Inflammatory macrophage treated with lipopolysaccharide for 1 hour (primary cell): ENCODE measurements around the gene MRPS18B.
A peak's percentile ranks its signal among the peaks of the same experiment; 100 is the strongest.
"Not testable (repeated sequence)": the region's sequence is repeated elsewhere in the genome, so short reads cannot be mapped to it uniquely, and the experiment has no call there.

Experiments
- DNase-seq, 2 donors: peaks; one replicate each; pipeline ENCODE4 v3.0.0-alpha.2; 2020 to 2022

MRPS18B gene

DNA sequence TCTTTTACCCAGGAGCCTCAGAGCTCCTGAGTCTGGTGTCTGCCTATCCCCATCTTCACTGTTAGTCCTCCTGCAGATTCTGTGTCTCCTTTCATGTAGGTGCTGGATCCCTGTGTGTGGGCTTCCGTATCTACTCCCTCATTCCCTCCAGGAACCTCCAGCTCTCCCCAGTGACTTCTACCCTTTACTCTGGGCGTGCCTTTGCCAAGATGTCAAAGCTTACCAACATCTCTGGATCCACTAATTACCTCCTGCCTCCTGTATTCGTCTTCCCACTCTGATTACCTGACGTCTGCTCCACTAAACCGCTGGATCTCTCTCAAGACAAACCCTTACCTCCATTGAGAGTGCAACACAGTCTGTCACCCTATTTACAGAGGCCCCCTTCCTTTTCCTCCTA is 27.1 kb downstream of the MRPS18B start:
- DNase-seq = no peak

DNA sequence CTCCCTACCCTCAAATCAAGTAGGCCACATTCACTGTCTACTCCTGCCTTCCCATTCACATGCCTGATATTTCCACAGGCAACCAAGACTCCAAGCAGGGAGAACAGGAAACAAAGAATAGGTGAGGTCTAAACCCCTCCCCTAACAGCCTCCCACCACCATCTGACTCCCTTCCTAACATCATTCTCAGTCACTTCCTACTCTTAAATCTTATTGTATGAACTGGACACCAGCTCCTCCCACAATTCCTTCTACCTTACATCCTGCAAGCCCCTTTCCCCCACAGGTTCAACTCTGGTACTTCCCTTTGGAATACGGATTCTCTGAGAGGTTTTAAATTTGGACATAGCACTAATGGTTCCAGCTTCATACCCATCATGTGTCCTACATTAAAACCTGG is 28.3 kb downstream of the MRPS18B start:
- DNase-seq = no peak

DNA sequence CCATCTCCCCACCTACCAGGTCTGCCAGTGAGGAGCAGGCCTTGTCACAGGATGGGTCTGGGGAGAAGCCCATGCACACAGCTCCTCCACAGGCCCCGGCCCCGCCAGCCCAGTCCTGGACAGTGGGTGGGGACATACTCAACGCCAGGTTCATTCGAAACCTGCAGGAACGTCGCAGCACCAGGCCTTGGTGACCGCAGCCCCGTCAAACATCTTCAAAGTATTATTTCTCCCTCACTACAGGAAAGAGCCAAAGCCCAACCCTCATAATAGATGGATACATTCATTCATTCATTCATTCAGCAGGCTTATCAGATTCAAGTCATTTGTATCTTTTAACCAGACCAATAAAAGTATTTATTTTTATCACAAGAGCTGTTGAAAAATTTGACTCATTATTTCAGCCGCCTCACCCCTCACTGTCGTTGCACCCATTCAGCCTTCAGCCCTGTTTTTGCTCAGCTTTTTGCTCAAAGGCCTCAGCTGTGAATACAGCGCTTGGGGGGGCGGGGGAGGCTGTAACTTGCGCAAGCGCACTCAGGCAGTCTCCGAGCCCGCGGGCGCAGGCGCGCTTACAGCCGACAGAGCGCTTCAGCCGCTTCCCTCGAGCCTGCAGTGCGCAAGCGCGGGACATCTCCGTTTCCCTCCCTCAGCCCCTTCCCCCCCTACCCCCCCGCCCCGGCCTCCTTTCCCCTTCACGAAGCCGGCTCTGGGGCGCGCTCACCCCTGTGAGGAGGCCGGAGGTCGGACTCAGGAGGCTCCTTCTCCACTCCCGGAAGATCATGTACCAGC is 29.0 kb downstream of the MRPS18B start, which contains the start of gene C6orf136:
Gene C6orf136, plus strand, starts transcription at position 684 of the 792 bp plus-strand sequence. Its CDS starts 99 bp downstream, at position 783.
- DNase-seq = peak; percentile 86 to 92

DNA sequence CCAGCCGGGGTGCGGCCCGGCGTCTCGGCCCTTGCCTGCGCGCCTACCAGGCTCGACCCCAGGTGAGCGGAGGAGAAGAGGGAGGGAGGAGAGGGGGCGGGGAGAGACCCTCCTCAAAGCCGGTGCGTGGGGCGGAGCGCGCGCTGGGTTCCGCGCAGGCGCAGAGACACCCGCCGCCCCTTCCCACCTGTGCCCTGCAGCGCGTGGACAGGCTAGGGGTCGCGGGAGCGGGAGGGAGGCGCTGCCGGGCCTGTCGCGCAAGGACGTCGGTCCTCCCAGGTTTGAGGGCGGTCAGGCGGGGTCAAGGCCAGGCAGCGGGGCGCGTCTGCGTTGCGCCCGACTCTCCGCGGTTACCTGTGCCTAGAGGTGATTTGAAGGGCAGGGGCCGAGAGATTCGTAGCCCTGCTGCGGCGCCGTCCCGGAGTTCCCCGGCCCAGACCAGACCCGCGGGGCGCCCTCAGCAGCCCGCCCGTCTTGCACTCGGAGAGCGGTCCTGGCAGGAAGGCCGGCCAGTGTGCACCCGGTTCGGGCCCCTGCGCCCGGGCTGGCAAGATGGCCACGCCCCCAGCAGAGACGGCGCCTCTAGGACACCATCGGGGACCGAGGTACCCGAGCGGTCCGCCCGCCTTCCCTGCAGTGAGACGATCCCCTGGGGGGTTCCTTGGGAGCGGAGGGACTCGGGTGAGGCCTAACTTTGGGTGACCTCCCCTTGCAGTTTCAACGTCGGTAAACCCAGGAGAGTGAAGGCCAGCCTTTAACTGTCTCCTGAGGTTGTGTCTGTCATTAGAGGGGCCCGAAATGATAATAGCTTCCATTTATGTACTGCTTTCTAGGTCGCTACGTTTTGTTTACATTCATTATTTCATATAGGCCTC is 29.8 kb downstream of the MRPS18B start:
- DNase-seq = peak; percentile 62 to 66

GRCh38 chr6:30651143-30651542 is 33.5 kb downstream of the MRPS18B start:
- DNase-seq = no peak

DNA sequence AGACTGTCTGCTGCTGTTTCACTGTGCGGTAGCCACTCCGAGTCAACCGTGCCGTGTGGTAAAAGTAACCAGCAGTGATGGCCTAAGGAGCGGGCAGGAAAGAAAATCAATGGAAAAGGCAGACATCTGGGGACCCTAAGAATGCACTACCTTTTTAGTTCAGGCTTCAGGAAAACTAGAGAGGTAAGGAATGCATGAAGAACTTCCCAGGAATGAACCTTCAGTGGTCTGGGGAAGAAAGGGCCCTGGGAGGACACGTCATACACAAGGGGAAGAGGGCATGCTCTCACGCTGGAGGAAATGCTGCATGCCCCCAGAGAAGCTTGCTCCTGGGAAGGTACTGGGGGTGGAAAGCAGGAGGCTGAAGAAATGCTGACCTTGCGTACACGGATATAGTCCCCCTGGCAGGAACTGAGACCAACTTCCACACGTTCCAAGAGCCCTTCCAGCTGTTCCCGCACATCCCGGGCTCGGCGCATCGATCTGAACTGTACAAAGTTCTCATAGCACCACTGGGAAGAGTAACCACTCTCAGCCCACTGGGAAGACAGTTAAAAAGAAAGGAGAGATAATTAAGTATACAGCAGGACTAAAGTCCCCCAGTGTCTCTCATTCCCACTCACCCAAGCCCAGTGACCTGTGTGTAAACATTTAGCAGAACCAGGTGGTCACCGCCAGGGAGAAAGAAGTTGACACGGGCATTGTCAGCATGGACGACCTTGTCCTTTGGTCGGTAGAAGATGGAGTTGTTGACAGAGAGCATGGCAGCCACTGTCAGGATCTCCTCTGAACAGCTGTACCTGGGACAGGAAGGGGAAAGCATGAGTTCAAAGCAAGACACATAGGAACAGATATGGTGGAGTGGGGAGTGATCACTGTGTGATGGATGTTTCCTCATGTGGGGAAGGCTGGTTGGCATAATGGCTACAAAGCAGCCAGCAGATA is 37.4 kb downstream of the MRPS18B start:
- no peak for DNase-seq

DNA sequence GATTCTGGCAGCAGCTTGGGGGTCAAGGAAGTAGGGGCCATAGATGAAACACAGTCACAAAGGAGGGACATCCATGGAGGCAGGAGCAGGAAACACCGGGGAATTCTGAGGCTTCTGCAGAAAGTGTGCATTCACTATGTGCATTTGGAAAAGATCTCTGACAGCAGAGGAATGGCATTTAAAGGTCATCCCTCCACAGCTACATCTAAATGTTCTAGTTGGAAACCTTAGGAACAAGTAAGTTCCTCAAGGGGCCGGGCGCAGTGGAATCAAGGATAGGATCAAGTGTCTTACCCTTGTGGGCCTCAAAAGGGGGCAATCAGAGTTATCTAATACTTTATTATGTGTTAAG is 38.1 kb downstream of the MRPS18B start:
- DNase-seq = no peak

DNA sequence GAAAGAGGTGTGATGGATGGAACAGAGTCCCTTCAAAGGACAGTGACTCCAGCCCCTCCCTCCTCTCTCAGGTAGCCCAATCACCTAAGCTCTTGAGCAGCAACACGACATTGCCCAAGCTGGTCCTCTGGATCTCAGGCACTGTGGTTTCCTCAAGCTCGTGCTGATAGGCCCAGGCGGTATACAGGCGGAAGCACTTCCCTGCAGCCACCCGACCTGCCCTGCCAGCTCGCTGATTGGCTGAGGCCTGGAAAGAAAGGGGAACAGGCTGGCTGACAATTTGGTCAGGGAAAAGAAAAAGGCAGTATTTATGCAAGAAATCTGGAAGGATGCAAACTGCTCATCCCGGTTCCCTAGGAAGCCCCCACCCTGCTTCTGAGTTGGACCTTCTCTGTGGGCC is 38.9 kb downstream of the MRPS18B start:
- DNase-seq = peak; percentile 65 to 69

DNA sequence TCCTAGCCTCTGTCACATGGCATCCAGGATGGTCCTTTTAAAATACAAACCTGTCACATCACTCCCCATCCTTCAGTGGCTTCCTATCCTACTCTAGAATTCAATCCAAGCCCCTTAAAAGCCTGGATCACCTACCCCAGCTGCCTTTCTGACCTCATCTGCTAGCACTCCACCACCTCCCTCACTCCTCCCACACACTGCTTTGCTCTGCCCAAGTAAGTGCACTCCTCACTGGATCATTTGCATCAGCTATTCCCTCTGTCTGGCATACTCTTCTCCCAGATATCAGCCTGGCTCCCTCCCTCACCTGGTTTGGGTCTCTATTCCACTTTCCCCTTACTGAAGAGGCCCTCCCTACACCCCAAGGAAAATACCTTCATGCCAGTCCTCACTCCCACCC is 39.8 kb downstream of the MRPS18B start:
- no peak for DNase-seq

GRCh38 chr6:30657922-30658321 is 40.3 kb downstream of the MRPS18B start:
- DNase-seq = not testable (repeated sequence)

GRCh38 chr6:30664994-30665767 is 47.5 kb downstream of the MRPS18B start:
- no peak for DNase-seq

GRCh38 chr6:30666300-30666699 is 48.7 kb downstream of the MRPS18B start:
- DNase-seq = peak; percentile 33 to 68

- no peak for DNase-seq
These were observed 53.3 kb downstream of the MRPS18B start for GRCh38 chr6:30670760-30671527.

GRCh38 chr6:30672445-30673253 is 55.0 kb downstream of the MRPS18B start, which contains the start of gene DHX16:
TSS of gene DHX16 (minus strand) at chr6:30673006. CDS start at chr6:30672841, 165 bp downstream.
- peak; percentile 93 to 97 for DNase-seq
